H9 (cell line): Measurements from ENCODE around the gene LRRC8E. TPM values are rescaled to one million over a fixed set of nuclear protein-coding genes. Genes with fewer than 3 reads are reported as not detected.

ENCODE experiments used
- DNase-seq: peaks from one replicate; pipeline ENCODE4 v3.0.0-alpha.2; 2017
- H2AFZ ChIP-seq: one replicate; pipeline ENCODE4 v1.6.1; 2013; ENCODE audit warnings: mild to moderate bottlenecking, low read length, control low read depth, moderate library complexity
- H2AK5ac ChIP-seq: 2 replicates; pipeline ENCODE4 v1.6.1; 2013; ENCODE audit warnings: low read length, control low read depth, mixed read lengths; ENCODE audit not compliant: insufficient read length
- H2BK120ac ChIP-seq: one replicate; pipeline ENCODE4 v1.6.1; 2013; ENCODE audit warnings: low read depth, mild to moderate bottlenecking, low read length, control low read depth, inconsistent platforms; ENCODE audit not compliant: poor library complexity, severe bottlenecking
- H2BK12ac ChIP-seq: 2 replicates; pipeline ENCODE4 v1.6.1; 2013; ENCODE audit warnings: low read length, control low read depth, mixed read lengths, low read depth; ENCODE audit not compliant: insufficient read length
- H2BK15ac ChIP-seq: 2 replicates; pipeline ENCODE4 v1.6.1; 2013; ENCODE audit warnings: low read depth, low read length, control low read depth
- H2BK20ac ChIP-seq: one replicate; pipeline ENCODE4 v1.6.1; 2013; ENCODE audit warnings: low read depth, mild to moderate bottlenecking, low read length, control low read depth, inconsistent platforms; ENCODE audit not compliant: poor library complexity, severe bottlenecking
- H2BK5ac ChIP-seq: 2 replicates; pipeline ENCODE4 v1.6.1; 2013; ENCODE audit warnings: low read length, control low read depth, mixed read lengths; ENCODE audit not compliant: insufficient read length
- H3K14ac ChIP-seq: 2 replicates; pipeline ENCODE4 v1.6.1; 2013; ENCODE audit warnings: low read length, control low read depth; ENCODE audit not compliant: insufficient read depth
- H3K18ac ChIP-seq: 2 replicates; pipeline ENCODE4 v1.6.1; 2013; ENCODE audit warnings: low read depth, mild to moderate bottlenecking, mixed read lengths, low read length, control low read depth; ENCODE audit not compliant: insufficient read length
- H3K23ac ChIP-seq: 2 replicates; pipeline ENCODE4 v1.6.1; 2013; ENCODE audit warnings: low read length, control low read depth, mixed read lengths, low read depth; ENCODE audit not compliant: insufficient read length
- H3K23me2 ChIP-seq: 2 replicates; pipeline ENCODE4 v1.6.1; 2013; ENCODE audit warnings: low read depth, mild to moderate bottlenecking, mixed read lengths, low read length, control low read depth; ENCODE audit not compliant: insufficient read length, poor library complexity, severe bottlenecking
- H3K27ac ChIP-seq: 2 replicates; pipeline ENCODE4 v1.5.1; 2013; ENCODE audit warnings: low read length, control low read depth, mixed read lengths, low read depth; ENCODE audit not compliant: insufficient read length
- H3K27me3 ChIP-seq: 2 replicates; pipeline ENCODE4 v1.6.1; 2013; ENCODE audit warnings: low read length, control low read depth, inconsistent platforms; ENCODE audit not compliant: insufficient read depth
- H3K4ac ChIP-seq: 2 replicates; pipeline ENCODE4 v1.6.1; 2013; ENCODE audit warnings: low read depth, mild to moderate bottlenecking, control low read depth, inconsistent platforms, low read length, moderate library complexity
- H3K4me1 ChIP-seq: 2 replicates; pipeline ENCODE4 v1.6.1; 2013; ENCODE audit warnings: low read length, control low read depth, inconsistent platforms; ENCODE audit not compliant: insufficient read depth
- H3K4me2 ChIP-seq: 2 replicates; pipeline ENCODE4 v1.6.1; 2013; ENCODE audit warnings: low read length, control low read depth, mixed read lengths; ENCODE audit not compliant: insufficient read length, insufficient read depth
- H3K56ac ChIP-seq: 2 replicates; pipeline ENCODE4 v1.6.1; 2013; ENCODE audit warnings: low read depth, mild to moderate bottlenecking, mixed read lengths, low read length, control low read depth; ENCODE audit not compliant: insufficient read length
- H3K79me1 ChIP-seq: 2 replicates; pipeline ENCODE4 v1.6.1; 2013; ENCODE audit warnings: low read depth, mild to moderate bottlenecking, moderate library complexity, low read length, control low read depth, inconsistent platforms; ENCODE audit not compliant: insufficient read depth, poor library complexity, severe bottlenecking
- H3K79me2 ChIP-seq: 2 replicates; pipeline ENCODE4 v1.6.1; 2013; ENCODE audit warnings: low read length, control low read depth, inconsistent platforms; ENCODE audit not compliant: insufficient read depth
- H3K9ac ChIP-seq: 2 replicates; pipeline ENCODE4 v1.6.1; 2013; ENCODE audit warnings: low read length, control low read depth, mixed read lengths; ENCODE audit not compliant: insufficient read length; ENCODE audit errors: extremely low read depth
- H3K9me3 ChIP-seq: one replicate; pipeline ENCODE4 v1.6.1; 2013; ENCODE audit warnings: low read depth, low read length, inconsistent platforms; ENCODE audit not compliant: control insufficient read depth
- H3T11ph ChIP-seq: one replicate; pipeline ENCODE4 v1.6.1; 2013; ENCODE audit warnings: mild to moderate bottlenecking, low read length, control low read depth, inconsistent platforms
- H4K20me1 ChIP-seq: one replicate; pipeline ENCODE4 v1.6.1; 2013; ENCODE audit not compliant: control insufficient read depth, insufficient read length, insufficient read depth
- H4K5ac ChIP-seq: 2 replicates; pipeline ENCODE4 v1.6.1; 2013; ENCODE audit warnings: low read depth, mild to moderate bottlenecking, mixed read lengths, low read length, control low read depth; ENCODE audit not compliant: insufficient read length
- H4K8ac ChIP-seq: replicated peaks from 2 replicates; pipeline ENCODE4 v1.6.1; 2013; ENCODE audit warnings: low read length, control low read depth, mixed read lengths, low read depth; ENCODE audit not compliant: insufficient read length
- H4K91ac ChIP-seq: 2 replicates; pipeline ENCODE4 v1.6.1; 2013; ENCODE audit warnings: low read depth, mild to moderate bottlenecking, moderate library complexity, mixed read lengths, low read length, control low read depth; ENCODE audit not compliant: insufficient read length
- H3K27ac Mint-ChIP-seq, 3 experiments: 2 replicates in 2 of 3; 3 replicates in 1 of 3; pipeline ENCODE4 v1.8.0; 2020 to 2021; ENCODE audit warnings: mixed read lengths in 3 of 3, mild to moderate bottlenecking in 1 of 3, moderate library complexity in 1 of 3
- H3K27me3 Mint-ChIP-seq: 2 replicates; pipeline ENCODE4 v1.8.0; 2021; ENCODE audit warnings: low read depth, mild to moderate bottlenecking, moderate library complexity, mixed read lengths
- H3K36me3 Mint-ChIP-seq, 3 experiments: 2 replicates in 2 of 3; 3 replicates in 1 of 3; pipeline ENCODE4 v1.8.0; 2020 to 2021; ENCODE audit warnings: low read depth in 3 of 3, mixed read lengths in 3 of 3; ENCODE audit not compliant: insufficient read depth in 1 of 3
- H3K4me1 Mint-ChIP-seq, 2 experiments: 2 replicates each; pipeline ENCODE4 v1.8.0; 2020; ENCODE audit warnings: mixed read lengths in 2 of 2
- H3K4me3 Mint-ChIP-seq, 2 experiments: 2 replicates in 1 of 2; 3 replicates in 1 of 2; pipeline ENCODE4 v1.8.0; 2020 to 2021; ENCODE audit warnings: mild to moderate bottlenecking in 2 of 2, mixed read lengths in 2 of 2, moderate library complexity in 1 of 2
- H3K9me3 Mint-ChIP-seq, 2 experiments: 2 replicates in 1 of 2; 3 replicates in 1 of 2; pipeline ENCODE4 v1.8.0; 2020; ENCODE audit warnings: mild to moderate bottlenecking in 2 of 2, mixed read lengths in 2 of 2, moderate library complexity in 1 of 2
- CTCF ChIP-seq: fragments of 200-600 bp; sonication (generic); conservative IDR thresholded peaks from 3 replicates; pipeline ENCODE4 v1.8.0; 2021; ENCODE audit warnings: antibody characterized with exemption, mild to moderate bottlenecking
- WGBS: extraction: QIAGEN DNeasy Blood & Tissue Kit; methylation state at CpG from one replicate; pipeline ENCODE4 v1.1.7; 2013; ENCODE audit warnings: missing lambda C conversion rate, low lambda C conversion rate, mixed read lengths; ENCODE audit not compliant: insufficient read length; ENCODE audit errors: extremely low coverage; 5-methylcytosine and 5-hydroxymethylcytosine counted together
- total RNA-seq: library from RNA; stranded (reverse); gene quantifications from 2 replicates; pipeline ENCODE4 v1.2.1, GENCODE V29; 2021

LRRC8E gene
- total RNA-seq, 1 experiment from 2014 or later, result 4.8 TPM

- Mint-ChIP-seq H3K27ac (peak overlapping the region in 1 of 3 experiments; percentile 89; a peak in 3 of 7 replicates), H3K4me1 (peaks cover 18 to 46% of the 10 kb centered on the region in 2 experiments), H3K27me3 (peaks cover 45% of the 10 kb centered on the region), H3K4me3 (peak overlapping the region; percentile 42 to 79), H3K36me3 (peaks cover 0 to 6% (median 5%) of the 10 kb centered on the region in 3 experiments; a peak in 4 of 7 replicates), H3K9me3 (no peaks in the 10 kb centered on the region)
- no peak overlapping the region for H2AK5ac ChIP-seq
- peak; percentile 93 for DNase-seq
- no peak overlapping the region for H4K8ac ChIP-seq
- no peaks in the 10 kb centered on the region for H3K79me1 ChIP-seq
- no peak overlapping the region for H3K9ac ChIP-seq
- peaks cover 21% of the 10 kb centered on the region for H3K23me2 ChIP-seq
- H3K4me2 ChIP-seq, result peak overlapping the region; percentile 40
- H2BK15ac ChIP-seq, result no peak overlapping the region
- H3K14ac ChIP-seq, result no peak overlapping the region
- no peak overlapping the region for H4K5ac ChIP-seq
- H3K18ac ChIP-seq, result no peak overlapping the region
- no peak overlapping the region for H2BK5ac ChIP-seq
- no peak overlapping the region for H3K4ac ChIP-seq
- no peak overlapping the region for H2BK120ac ChIP-seq
- H3K27me3 ChIP-seq, result peaks cover 3% of the 10 kb centered on the region; the same call in 1 of the 2 replicates
- no peak overlapping the region for H3K23ac ChIP-seq
- WGBS, result no CpG with 5 or more reads among the region's 67 CpGs
- H3K56ac ChIP-seq, result no peak overlapping the region
- no peak overlapping the region for H2BK12ac ChIP-seq
- H2AFZ ChIP-seq, result no peak overlapping the region
- H3K27ac ChIP-seq, result no peak overlapping the region
- H3K9me3 ChIP-seq, result no peaks in the 10 kb centered on the region
- H2BK20ac ChIP-seq, result no peak overlapping the region
- peak; percentile 92 for TF ChIP-seq CTCF
- peaks cover 4% of the 10 kb centered on the region for H4K20me1 ChIP-seq
- H3K4me1 ChIP-seq, result no peaks in the 10 kb centered on the region; the same call in 1 of the 2 replicates
- H3K79me2 ChIP-seq, result no peaks in the 10 kb centered on the region
- no peak overlapping the region for H4K91ac ChIP-seq
- H3T11ph ChIP-seq, result no peak overlapping the region
Observed at GRCh38 chr19:7868671-7869452, 19.4 kb upstream of the LRRC8E start.
